OCI-LY1 (cell line): Measurements from ENCODE around the gene KRT2.

Experiments
- EZH2 ChIP-seq: fragments of 200-600 bp; sonication (generic), shearing (Covaris generic); IDR thresholded peaks from 2 replicates; pipeline ENCODE4 v1.8.0; 2017; ENCODE audit warnings: borderline replicate concordance, mixed run types, mild to moderate bottlenecking, antibody characterized with exemption, low read length, moderate library complexity, mixed read lengths
- TF ChIP-seq, protein P1 (sequence below): fragments of 200-600 bp; sonication (generic), shearing (Covaris generic); IDR thresholded peaks from 2 replicates; pipeline ENCODE4 v1.5.1; 2017; ENCODE audit warnings: mild to moderate bottlenecking, antibody characterized with exemption, low read length, moderate library complexity, mixed read lengths

- no peak for TF ChIP-seq EZH2
- TF ChIP-seq, protein P1, sequence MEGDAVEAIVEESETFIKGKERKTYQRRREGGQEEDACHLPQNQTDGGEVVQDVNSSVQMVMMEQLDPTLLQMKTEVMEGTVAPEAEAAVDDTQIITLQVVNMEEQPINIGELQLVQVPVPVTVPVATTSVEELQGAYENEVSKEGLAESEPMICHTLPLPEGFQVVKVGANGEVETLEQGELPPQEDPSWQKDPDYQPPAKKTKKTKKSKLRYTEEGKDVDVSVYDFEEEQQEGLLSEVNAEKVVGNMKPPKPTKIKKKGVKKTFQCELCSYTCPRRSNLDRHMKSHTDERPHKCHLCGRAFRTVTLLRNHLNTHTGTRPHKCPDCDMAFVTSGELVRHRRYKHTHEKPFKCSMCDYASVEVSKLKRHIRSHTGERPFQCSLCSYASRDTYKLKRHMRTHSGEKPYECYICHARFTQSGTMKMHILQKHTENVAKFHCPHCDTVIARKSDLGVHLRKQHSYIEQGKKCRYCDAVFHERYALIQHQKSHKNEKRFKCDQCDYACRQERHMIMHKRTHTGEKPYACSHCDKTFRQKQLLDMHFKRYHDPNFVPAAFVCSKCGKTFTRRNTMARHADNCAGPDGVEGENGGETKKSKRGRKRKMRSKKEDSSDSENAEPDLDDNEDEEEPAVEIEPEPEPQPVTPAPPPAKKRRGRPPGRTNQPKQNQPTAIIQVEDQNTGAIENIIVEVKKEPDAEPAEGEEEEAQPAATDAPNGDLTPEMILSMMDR = no peak
These were observed 37.9 kb upstream of the KRT2 start for GRCh38 chr12:52689936-52690335.
